Measurements from ENCODE around the gene EPHB2. TPM values are rescaled to one million over a fixed set of nuclear protein-coding genes. Genes with fewer than 3 reads are reported as not detected.
A peak's percentile ranks its signal among the peaks of the same experiment; 100 is the strongest.

The EPHB2 gene
- total and polyA plus RNA-seq, 2 of the 4 experiments (the other 2 are of a cell fraction) = 52.3 to 58.8 TPM

- 100% methylated on average over 1 of the region's 4 CpGs; no CpG with 5 or more reads in 1 of the 2 experiments for WGBS, 2 experiments (ENCODE audit: extremely low coverage in 2 of 2, insufficient read length in 1 of 2)
- Histone ChIP-seq H3K4ac (ENCODE audit: low read depth, low read length) (peak overlapping the region; percentile 47), H3K4me3 (ENCODE audit: insufficient read depth, low read depth, low read length) (no peak overlapping the region), H2AK9ac (replicated peaks; ENCODE audit: low read depth, low read length, poor library complexity) (no peak overlapping the region), H3K18ac (ENCODE audit: low read depth, low read length) (no peak overlapping the region), H3K9ac (ENCODE audit: low read depth, low read length) (no peak overlapping the region), H4K91ac (ENCODE audit: insufficient read depth, low read depth, low read length) (peak overlapping the region; percentile 52; the same call in 1 of the 2 replicates), H3K9me3 (ENCODE audit: control insufficient read depth, insufficient read depth, low read length) (no peaks in the 10 kb centered on the region), H3K27ac (ENCODE audit: insufficient read depth, low read length) (no peak overlapping the region), H4K20me1 (ENCODE audit: insufficient read depth, low read length) (peaks cover 33% of the 10 kb centered on the region), H3K79me1 (ENCODE audit: low read depth in 1 of 2, low read length in 2 of 2) (peaks cover 34 to 98% of the 10 kb centered on the region in 2 experiments), H3K9me1 (ENCODE audit: insufficient read depth, low read length) (peaks cover 46% of the 10 kb centered on the region), H4K5ac (ENCODE audit: low read depth, low read length) (no peak overlapping the region), H3K14ac (replicated peaks; ENCODE audit: low read depth, low read length) (0 out of 2 replicates have a peak overlapping the region, but pooled peaks have one; percentile 29), H2BK20ac (ENCODE audit: low read depth, low read length) (peak overlapping the region; percentile 52; the same call in 1 of the 2 replicates), H3K23ac (ENCODE audit: low read depth, low read length) (peak overlapping the region; percentile 11), H3K36me3 (ENCODE audit: control insufficient read depth, insufficient read depth, low read length) (no peaks in the 10 kb centered on the region), H2BK120ac (ENCODE audit: low read depth, low read length) (peak overlapping the region; percentile 48), H3K4me1 (ENCODE audit: control insufficient read depth, insufficient read depth, low read length) (peaks cover 29% of the 10 kb centered on the region), H4K8ac (ENCODE audit: low read depth in 2 of 2, low read length in 2 of 2) (peak overlapping the region in 1 of 2 experiments; percentile 18; a peak in 1 of 4 replicates), H3K4me2 (ENCODE audit: low read depth, low read length) (no peak overlapping the region), H2AFZ (replicated peaks; ENCODE audit: low read length, poor library complexity) (no peak overlapping the region), H2BK15ac (ENCODE audit: low read depth, low read length) (peak overlapping the region; percentile 47; the same call in 1 of the 3 replicates), H3K56ac (ENCODE audit: extremely low read depth, insufficient read depth, low read length) (no peak overlapping the region), H2BK5ac (ENCODE audit: low read depth, low read length, poor library complexity, severe bottlenecking) (no peak overlapping the region), H2AK5ac (ENCODE audit: low read depth, low read length) (peak overlapping the region; percentile 67), H3K27me3 (ENCODE audit: control insufficient read depth, insufficient read depth, low read length) (no peaks in the 10 kb centered on the region)
- intact Hi-C loops (cut with micrococcal nuclease) = no loop called here
- ChIA-PET POLR2A (ENCODE audit: unreplicated experiment) (no interaction called here), CTCF (no interaction called here)
- in situ Hi-C loops (cut with MboI; ENCODE audit: low sequenced_read_pairs) = no loop called here
- ATAC-seq (ENCODE audit: low read depth) = no peak
- no TSS peak for BruUV-seq (replicated peaks)
- no peak for TF ChIP-seq ELK1 (IDR thresholded peaks at IDR 0.05; ENCODE audit: borderline replicate concordance, low read depth, low read length)
- no peak for TF ChIP-seq MXI1 (IDR thresholded peaks at IDR 0.05; ENCODE audit: borderline replicate concordance, low read depth, low read length)
- TF ChIP-seq NFE2L2 (IDR thresholded peaks at IDR 0.05; ENCODE audit: low read depth, low read length) = no peak
- no peak for TF ChIP-seq SMC3 (IDR thresholded peaks at IDR 0.05; ENCODE audit: low read depth, low read length)
- TF ChIP-seq FOS (IDR thresholded peaks at IDR 0.05; ENCODE audit: low read depth, low read length) = no peak
- peak; percentile 83 for TF ChIP-seq USF2 (IDR thresholded peaks at IDR 0.05; ENCODE audit: low read depth, low read length)
- TF ChIP-seq MAZ (IDR thresholded peaks at IDR 0.05; ENCODE audit: borderline replicate concordance, low read depth, low read length) = no peak
- no peak for TF ChIP-seq RFX5 (IDR thresholded peaks at IDR 0.05; ENCODE audit: low read depth, low read length)
- no peak for TF ChIP-seq RAD21 (IDR thresholded peaks at IDR 0.05; ENCODE audit: low read length)
- TF ChIP-seq CEBPB (IDR thresholded peaks at IDR 0.05; ENCODE audit: low read depth, low read length) = no peak
- TF ChIP-seq BHLHE40 (IDR thresholded peaks at IDR 0.05; ENCODE audit: low read depth, low read length) = peak; percentile 79
- TF ChIP-seq RCOR1 (IDR thresholded peaks at IDR 0.05; ENCODE audit: insufficient replicate concordance, low read length) = no peak
- dilution Hi-C loops (cut with HindIII; ENCODE audit: low sequenced_read_pairs, unreplicated experiment) = no loop called here
- DNase-seq = peak; percentile 39
Measured at GRCh38 chr1:22738522-22738921, 27.9 kb downstream of the EPHB2 start.

All from IMR-90 (cell line).